GM19239 (cell line): ENCODE results near the gene TRPC4AP.
A peak's percentile ranks its signal among the peaks of the same experiment; 100 is the strongest.
"Not testable (repeated sequence)": the region's sequence is repeated elsewhere in the genome, so short reads cannot be mapped to it uniquely, and the experiment has no call there.

ENCODE experiments used
- DNase-seq: peaks from one replicate; pipeline ENCODE4 v3.0.0; 2011; ENCODE audit warnings: low spot score; ENCODE audit not compliant: insufficient read length
- FAIRE-seq: peaks from 2 replicates; lab custom pipeline; 2011; peaks lifted over from hg19 to GRCh38; lab: Jason Lieb, UNC

Gene TRPC4AP

DNA sequence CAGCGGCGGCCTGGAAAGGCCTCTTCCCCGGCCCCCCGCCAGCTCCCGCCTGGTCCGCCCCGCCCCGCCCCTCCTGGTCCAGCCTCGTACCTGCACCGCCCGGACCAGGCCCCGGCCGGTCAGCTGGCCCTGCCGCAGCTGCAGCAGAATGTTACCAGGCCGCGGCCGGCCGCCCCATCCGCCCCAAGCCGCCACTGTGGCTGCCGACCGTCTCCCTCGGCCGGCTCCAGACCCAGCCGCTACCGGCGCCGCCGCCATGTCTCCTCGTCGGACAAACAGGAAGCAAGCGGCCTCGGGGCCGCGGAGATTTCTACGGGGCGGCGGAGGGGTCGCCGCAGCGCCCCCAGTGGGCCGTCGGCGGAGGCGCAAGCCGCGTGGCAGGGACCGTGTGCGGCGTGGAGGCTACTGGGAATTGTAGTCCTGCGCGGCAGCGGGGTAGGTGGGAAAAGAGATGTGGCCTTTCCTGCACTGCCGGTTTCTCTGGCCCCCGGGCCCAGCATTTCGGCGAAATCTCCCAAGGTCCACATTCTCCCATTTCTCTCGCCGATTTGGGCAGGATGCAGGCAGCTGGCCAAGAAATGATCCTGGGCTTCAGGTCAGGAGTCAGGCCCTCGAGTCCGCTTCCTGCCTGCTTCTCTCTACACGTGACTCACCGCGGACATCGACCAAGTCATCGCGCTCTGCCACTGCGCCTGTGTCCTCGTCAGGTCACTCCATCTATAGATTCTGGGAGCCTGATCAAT lies at the start of gene TRPC4AP:
TRPC4AP (minus strand) TSS at position 284 of the 743 bp plus-strand sequence; CDS start at position 258, 26 bp downstream.
- peak; percentile 73 for DNase-seq
- peak; percentile 92 for FAIRE-seq

DNA sequence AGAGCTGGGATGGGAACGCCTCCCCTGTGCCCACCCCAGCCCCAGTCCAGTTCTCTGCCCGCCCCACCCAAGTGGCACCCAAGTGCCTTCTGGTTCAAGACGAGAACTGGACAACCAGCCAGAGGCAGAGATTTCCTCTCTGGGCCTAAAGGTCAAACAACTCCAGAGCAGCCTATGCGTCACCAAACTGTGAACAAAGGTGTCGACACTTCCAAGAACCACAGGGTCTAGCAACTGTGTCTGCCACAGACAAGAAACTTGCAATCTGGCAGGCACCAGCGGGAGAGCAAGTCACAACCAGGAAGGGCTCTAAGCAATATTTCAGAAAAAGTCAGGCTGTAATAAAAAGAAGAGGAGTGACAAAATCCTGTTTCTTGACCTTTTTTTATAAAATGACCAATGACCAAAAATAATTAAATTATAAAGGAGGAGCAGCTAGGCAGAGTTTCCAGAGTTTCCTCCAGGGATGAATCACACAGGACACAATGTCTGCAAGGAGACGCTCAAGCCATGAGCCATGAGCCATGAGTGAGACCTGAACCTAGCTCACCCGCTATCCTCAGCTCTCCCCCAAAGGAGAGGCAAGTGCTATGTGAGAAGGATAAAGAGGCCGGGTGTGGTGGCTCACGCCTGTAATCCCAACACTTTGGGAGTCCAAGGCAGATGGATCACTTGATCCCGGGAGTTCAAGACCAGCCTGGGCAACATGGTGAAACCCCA lies 43.4 kb upstream of the TRPC4AP start:
- FAIRE-seq (no peak), DNase-seq (no peak)

GRCh38 chr20:35134880-35135279 lies 42.3 kb upstream of the TRPC4AP start:
- DNase-seq = no peak
- FAIRE-seq = no peak

DNA sequence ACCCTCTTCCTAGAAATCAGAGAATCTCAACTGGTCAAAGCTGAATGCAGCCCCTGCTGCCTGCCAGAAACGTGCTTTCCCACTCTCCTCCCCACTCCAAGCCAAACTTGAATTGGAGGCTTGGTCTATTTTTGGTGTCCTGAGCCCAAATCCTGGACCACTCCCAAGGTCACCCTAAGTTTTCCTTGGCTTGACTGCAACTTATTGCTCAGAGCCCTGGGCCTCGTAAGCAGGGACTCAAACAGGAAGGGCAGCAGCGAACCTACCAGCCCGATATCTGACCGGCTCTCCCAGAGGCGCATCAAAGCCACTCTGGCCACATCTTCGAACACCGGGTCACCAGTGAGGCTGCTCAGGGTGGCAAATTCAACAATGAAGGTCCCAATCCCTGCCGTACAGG lies 41.9 kb upstream of the TRPC4AP start:
- FAIRE-seq (no peak), DNase-seq (no peak)

DNA sequence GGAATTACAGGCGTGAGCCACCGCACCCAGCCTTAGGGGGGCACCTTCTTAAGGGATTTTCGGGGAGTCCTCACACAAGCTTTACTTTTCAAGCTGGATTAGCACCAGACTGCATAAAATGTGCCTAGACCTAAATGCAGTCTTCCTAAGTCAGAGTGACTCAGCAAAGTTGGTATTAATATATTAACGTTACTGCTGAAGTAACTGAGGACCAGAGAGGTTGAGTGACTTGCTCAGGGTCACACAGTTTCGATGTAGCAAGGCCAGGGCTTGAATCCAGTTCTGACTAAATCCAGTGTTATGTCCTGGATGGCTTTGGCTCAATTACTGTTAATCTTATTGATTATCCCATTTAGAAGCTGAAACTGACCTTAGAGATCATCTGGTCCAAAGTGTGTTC lies 41.1 kb upstream of the TRPC4AP start:
- FAIRE-seq = no peak
- no peak for DNase-seq

GRCh38 chr20:35133031-35133430 lies 40.4 kb upstream of the TRPC4AP start:
- DNase-seq (no peak), FAIRE-seq (no peak)

GRCh38 chr20:35131934-35132333 lies 39.3 kb upstream of the TRPC4AP start:
- DNase-seq = no peak
- FAIRE-seq = no peak

- DNase-seq (no peak), FAIRE-seq (no peak)
Observed at GRCh38 chr20:35129647-35130069, 37.1 kb upstream of the TRPC4AP start.

DNA sequence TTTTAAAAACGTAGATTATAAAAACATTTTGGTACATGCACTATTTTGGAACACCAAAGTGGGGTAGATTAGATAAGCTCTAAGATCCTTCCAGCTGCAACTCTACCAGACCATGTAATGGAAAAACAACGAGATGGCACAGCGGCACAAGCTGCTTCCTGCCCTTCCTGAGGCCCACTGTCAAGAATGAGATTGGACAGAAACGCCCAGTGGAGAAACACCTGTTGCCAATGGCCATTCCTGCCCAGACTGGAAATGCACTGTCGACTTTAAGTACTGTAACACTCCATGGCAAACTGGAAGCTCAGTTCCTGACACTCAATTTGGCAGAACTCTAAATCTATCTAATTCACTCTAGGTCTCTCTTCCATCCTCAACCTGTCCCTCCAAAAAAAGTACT lies 33.1 kb upstream of the TRPC4AP start:
- no peak for DNase-seq
- no peak for FAIRE-seq

GRCh38 chr20:35122756-35123405 lies 30.3 kb upstream of the TRPC4AP start:
- DNase-seq (no peak), FAIRE-seq (no peak)

DNA sequence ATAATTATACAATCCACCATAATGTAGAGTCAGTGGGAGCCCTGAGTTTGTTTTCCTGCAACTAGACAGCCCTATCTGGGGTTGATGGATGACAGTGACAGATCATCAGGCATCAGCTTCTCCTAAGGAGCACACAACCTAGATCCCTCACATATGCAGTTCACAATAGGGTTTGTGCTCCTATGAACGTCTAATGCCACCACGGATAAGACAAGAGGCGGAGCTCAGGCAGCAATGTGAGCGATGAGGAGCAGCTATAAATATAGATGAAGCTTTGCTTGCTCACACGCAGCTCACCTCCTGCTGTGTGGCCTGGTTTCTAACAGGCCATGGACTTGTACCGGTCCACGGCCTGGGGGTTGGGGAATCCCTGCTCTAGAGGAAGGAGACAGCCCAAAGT lies 28.6 kb upstream of the TRPC4AP start:
- DNase-seq = no peak

GRCh38 chr20:35120012-35120701 lies 27.6 kb upstream of the TRPC4AP start:
- FAIRE-seq (no peak), DNase-seq (no peak)

More for the DNA sequence above, 28.6 kb upstream of the TRPC4AP start:
- FAIRE-seq = no peak

DNA sequence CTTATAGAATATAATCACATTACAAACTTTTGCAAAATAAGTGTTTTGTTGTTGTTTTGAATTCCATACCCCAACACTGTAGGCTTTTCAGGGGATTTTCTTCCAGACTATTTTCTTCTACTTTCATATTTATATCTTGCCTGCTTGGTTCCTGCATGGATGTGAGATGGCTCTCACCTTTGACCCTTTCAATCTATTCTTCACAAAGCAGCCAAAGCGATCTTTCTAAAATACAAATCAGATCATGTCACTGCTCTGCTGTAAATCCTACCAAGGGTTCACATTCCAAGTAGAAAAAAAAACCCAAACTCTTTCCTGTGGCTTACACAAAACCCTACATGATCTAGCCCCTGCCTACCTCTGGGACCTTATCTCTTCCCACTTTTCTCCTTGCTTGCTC lies 25.0 kb upstream of the TRPC4AP start:
- no peak for DNase-seq
- FAIRE-seq = no peak

GRCh38 chr20:35117196-35117595 lies 24.6 kb upstream of the TRPC4AP start:
- DNase-seq (no peak), FAIRE-seq (no peak)

GRCh38 chr20:35116258-35116657 lies 23.7 kb upstream of the TRPC4AP start:
- FAIRE-seq = no peak

DNA sequence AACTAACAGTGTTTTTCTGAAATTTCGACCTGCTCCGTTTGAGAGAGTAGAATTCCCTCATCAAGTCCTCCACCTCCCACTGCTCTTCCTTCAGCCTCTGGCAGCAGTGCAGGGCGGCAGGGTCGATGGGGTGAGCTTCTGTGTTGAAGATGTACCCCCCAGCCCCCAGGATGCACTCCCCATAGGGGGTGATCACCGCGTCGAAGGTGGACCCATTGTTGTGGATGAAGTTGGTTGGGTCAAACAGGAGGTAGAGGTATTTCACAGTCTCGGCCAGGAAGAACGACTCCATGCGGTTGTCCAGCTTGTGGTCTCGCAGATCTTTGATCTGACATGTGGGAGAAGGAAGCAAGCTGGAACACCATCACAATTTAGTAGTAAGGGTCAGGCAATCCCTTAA lies 23.0 kb upstream of the TRPC4AP start:
- DNase-seq (no peak), FAIRE-seq (no peak)

More at GRCh38 chr20:35116258-35116657, 23.7 kb upstream of the TRPC4AP start:
- DNase-seq = no peak

- not testable (repeated sequence) for FAIRE-seq, DNase-seq
Observed at GRCh38 chr20:35112276-35112675, 19.7 kb upstream of the TRPC4AP start.

DNA sequence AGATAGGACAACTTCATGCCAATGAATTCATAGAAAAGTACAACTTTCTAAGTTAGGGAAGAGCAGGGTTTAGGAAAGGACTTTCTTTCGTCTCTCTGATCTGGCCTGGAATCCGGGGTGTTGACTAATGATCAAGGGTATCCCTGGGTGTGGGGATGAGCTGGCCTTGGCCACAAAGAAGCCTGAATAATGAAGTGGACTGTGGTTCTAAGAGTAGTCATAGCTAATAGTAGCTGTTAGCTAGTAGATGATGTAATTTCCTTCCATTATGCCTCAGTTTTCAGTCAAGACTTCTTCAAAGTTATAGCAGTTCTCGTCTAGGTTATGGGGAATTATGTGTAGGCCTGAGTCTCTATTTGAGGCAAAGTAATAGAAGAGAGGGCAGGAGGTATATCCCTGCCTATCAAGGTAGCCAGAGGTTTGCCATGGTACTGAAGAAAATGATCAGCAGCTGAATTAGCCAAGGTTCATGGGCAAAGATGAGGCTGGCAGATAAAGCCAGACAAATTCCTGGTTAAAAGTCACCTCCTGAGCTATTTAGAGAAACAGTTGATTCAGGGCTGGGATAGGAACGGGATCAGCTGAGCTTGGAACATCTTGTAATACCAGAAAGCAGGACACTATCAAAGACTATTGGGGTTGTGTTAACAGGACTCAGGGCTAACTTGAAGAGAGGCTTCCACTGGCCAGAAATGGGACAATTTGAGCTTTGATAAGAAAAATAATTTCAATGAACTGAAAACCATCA lies 18.7 kb upstream of the TRPC4AP start:
- DNase-seq (no peak), FAIRE-seq (no peak)

- FAIRE-seq (no peak), DNase-seq (no peak)
Observed at GRCh38 chr20:35108921-35109320, 16.3 kb upstream of the TRPC4AP start.
